SH-SY5Y (cell line): ENCODE results near the gene LRRC23.

Experiments used
- GATA2 ChIP-seq: IDR thresholded peaks from 2 replicates; pipeline ENCODE4 v1.6.1; 2011; ENCODE audit warnings: mild to moderate bottlenecking, low read depth, low read length
- GATA3 ChIP-seq: IDR thresholded peaks from 2 replicates; pipeline ENCODE4 v1.6.1; 2011; ENCODE audit warnings: low read depth, mild to moderate bottlenecking, low read length, moderate library complexity

The LRRC23 gene

DNA sequence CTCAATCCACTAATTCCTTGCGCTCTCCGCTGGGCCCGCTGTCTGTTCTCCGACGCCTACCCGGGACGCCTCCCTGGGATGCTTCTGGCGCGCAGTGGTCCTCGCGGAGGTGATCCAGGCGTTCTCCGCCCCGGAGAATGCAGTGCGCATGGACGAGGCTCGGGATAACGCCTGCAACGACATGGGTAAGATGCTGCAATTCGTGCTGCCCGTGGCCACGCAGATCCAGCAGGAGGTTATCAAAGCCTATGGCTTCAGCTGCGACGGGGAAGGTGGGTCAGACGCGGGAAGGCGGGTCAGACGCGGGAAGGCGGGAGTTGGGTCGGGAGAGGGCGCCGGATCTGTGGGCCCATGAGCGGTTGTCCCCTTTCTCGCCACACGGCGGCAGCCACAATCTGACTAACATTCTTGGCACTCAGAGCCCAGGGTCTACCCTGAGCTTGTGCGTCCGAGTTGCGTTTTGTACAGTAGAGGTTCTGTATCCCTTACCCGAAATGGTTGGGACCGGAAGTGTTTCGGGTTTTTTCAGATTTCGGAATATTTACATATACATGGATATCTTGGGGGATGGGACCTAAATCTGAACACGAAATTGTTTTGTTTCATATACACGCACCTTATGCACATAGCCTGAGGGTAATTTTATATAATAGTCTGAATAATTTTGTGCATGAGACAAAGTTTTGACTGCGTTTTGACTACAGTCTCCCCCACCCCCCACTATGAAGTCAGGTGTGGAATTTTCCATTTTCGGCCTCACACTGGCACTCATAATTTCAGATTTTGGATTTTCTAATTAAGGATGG lies 40.0 kb downstream of the LRRC23 start:
- TF ChIP-seq GATA3 (no peak), GATA2 (no peak)

DNA sequence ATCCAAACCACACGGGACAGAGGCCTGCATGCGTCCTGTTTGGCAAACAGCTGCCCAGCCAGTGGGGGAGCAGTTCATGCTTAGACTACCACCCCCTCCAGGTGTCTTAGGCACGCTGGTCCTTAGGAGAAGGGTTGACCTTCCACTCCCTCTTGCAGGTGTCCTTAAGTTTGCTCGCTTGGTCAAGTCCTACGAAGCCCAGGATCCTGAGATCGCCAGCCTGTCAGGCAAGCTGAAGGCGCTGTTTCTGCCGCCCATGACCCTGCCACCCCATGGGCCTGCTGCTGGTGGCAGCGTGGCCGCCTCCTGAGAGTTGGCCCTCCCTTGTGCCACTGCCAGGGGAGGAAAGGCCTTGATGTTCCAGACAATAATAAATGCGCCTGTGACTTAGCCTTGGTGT lies 41.0 kb downstream of the LRRC23 start:
- TF ChIP-seq GATA2, result no peak
- no peak for TF ChIP-seq GATA3

DNA sequence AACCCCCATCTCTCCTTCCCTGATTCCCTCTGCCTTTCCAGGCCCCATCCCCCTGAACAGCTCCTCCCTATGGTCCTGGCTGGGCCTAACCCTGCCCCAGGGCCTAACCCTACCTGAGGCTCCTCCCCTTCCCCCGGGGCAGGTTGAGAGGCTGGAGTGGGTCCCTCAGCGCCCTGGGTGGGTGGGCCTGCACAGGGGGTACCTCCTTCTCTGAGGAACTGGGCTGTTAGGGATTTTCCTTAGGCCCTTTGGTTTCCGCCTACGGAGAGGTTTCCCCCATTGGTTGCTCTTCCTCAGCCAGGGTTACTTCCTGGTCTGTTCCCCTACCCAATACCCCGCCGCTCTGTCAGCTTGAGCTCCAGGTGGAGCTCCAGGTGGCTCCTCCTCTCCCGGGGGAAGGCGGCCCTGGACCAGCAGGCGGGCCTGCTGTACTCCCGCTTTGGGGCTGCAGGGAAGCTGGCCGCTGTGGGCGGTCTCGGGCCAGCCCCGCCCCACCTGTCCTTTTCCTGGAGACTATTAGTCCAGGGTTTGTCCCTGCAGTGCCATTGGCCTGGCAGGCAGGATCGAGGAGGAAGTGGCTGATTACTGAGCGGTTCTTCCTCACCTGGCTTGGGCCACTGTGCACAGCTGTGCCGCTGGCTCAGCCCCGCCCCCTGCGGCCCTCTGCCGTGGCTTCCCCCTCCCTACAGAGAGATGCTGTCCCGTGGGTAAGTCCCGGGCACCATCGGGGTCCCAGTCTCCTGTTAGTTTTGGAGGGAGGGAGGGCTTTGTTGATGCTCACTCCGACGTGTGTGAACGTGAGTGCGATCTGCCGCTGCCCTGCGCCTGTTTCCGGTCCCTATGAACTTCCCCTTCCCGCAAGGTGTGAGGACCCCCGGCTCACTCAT lies 41.7 kb downstream of the LRRC23 start:
- TF ChIP-seq GATA3 (no peak), GATA2 (no peak)

DNA sequence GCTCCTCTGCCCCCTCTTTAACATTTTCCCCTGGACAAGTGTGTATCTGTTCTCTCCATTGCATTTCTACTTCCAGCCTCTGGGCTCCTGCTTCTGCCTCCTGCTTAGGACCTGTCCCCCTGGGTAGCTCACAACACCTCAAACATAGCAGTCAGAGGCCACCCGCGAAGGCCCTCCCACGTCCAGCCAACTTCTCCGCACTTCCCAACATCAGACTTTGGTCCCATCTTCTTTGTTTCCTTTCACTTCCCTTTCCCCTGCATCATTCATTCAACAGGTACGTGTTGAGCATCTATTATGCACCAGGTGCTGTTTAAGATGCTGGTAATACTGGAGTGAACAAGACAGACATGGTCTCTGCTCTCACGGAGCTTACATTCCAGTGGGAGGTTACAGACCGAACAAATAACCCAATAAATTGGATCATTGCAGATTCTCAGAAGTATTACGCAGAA lies 42.3 kb downstream of the LRRC23 start:
- TF ChIP-seq GATA3, result no peak

DNA sequence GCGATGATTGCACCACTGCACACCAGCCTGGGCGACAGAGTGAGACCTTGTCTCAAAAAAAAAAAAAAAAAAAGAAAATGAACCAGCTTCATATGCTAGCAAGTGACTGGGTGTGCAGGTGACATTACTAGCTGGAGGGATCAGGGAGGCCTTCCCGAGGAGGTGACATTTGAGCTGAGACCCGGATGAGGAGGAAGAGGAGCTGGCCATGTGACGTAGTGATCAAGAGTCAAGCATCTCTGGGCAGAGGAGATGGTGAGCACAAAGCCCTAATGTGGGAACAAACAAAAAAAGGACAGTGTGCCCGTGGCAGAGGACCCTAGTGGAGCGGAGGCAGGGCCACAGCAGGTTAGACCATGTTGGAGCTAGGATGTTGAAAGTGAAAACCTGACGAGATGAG lies 43.0 kb downstream of the LRRC23 start:
- TF ChIP-seq GATA3, result no peak
- TF ChIP-seq GATA2, result no peak

DNA sequence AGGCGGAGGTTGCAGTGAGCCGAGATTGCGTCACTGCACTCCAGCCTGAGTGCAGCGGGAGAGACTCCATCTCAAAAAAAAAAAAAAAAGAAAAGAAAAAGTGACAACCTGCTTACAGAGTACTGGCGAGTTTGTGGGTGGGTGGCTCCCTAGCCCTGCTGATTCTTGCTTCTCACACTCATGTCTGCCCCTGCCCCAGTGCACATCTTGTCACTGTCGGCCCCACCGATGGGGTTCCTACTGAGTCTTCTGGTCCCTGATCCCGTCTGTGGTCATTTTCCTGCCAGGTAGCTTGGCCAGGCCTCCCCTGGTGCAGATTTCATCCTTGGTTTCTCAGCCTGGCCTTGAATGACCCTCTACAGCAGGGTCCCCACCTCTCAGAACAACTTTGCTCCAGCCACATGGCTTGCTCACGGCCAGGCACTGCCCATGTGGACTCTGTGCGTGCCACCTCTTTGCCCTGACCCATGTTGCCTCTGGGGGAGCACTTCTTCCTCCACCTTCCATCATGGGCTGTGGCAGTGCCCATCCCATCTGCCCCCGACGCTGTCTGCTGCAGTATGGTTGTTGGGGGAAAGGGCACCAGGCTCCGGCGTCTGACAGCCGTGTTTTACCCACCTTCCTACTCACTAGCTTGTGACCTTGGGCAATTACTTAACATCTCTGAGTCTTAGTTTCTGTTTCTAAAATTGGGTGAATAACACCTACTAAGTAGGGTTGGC lies 44.4 kb downstream of the LRRC23 start:
- no peak for TF ChIP-seq GATA2
- TF ChIP-seq GATA3, result no peak

DNA sequence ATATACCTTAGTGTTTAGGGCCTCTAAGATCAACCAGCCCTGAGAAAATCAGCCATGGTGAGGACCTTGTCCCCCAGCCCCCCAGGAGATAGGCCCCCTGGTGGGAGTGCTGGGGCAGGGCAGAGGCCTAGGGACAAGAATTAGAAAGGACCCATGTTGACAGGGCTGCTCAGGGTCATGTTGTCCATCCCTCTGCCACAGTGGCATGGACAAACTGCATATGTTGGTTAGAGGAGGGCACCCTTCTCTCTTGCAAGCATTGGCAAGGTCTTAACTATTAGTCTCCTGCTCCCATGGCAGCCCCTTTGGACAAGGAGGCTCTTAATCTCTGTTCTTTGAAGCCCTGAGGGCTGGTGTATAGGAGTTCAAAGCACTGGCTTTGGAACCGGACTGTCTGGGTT lies 45.8 kb downstream of the LRRC23 start:
- TF ChIP-seq GATA3 (no peak), GATA2 (no peak)

DNA sequence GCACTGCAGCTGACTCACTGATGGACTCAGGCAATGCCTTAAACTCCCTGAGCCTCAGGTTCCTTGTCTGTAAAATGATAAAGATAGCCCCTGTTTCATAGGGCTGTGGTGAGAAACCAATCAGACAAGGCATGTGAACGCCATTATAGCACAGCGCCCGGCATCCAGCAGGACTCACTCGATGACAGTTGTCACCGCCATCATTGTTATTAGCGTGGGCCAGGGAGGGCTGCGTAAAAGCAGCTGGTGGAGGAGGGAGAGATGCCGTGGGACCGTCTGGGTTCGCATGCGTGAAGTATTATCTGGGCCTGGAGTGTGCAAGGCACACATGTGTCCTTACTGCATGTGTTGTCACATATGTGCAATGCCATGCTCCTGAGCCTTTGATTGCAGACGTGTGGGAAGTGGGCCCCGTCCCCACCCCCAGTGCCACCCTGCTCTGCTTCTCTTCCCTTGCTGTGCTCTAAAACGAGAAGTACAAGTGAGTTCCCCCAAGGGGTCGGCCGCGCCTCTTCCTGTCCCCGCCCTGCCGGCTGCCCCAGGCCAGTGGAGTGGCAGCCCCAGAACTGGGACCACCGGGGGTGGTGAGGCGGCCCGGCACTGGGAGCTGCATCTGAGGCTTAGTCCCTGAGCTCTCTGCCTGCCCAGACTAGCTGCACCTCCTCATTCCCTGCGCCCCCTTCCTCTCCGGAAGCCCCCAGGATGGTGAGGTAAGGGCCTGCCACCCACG lies 46.4 kb downstream of the LRRC23 start, which contains the start of gene PTPN6:
TSS of gene PTPN6 (plus strand) at position 546 of the 730 bp plus-strand sequence. CDS start at position 703, 157 bp downstream.
- TF ChIP-seq GATA3 (no peak), GATA2 (no peak)

DNA sequence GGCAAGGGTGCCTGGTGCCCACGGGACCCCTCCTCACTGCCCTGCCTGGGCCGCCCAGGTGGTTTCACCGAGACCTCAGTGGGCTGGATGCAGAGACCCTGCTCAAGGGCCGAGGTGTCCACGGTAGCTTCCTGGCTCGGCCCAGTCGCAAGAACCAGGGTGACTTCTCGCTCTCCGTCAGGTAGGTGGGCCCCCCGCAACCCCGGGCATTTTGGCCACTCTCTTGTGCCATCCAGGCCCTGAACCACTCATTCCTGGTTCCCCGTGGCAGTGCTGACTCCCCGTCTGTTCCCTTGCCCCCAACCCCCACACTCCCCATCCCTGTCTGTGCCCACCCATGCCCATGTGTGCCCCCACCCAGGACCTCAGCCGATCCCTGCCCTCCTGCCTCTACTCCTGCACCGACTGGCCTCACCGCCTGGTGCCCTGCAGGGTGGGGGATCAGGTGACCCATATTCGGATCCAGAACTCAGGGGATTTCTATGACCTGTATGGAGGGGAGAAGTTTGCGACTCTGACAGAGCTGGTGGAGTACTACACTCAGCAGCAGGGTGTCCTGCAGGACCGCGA lies 47.0 kb downstream of the LRRC23 start:
- TF ChIP-seq GATA3 (no peak), GATA2 (no peak)

DNA sequence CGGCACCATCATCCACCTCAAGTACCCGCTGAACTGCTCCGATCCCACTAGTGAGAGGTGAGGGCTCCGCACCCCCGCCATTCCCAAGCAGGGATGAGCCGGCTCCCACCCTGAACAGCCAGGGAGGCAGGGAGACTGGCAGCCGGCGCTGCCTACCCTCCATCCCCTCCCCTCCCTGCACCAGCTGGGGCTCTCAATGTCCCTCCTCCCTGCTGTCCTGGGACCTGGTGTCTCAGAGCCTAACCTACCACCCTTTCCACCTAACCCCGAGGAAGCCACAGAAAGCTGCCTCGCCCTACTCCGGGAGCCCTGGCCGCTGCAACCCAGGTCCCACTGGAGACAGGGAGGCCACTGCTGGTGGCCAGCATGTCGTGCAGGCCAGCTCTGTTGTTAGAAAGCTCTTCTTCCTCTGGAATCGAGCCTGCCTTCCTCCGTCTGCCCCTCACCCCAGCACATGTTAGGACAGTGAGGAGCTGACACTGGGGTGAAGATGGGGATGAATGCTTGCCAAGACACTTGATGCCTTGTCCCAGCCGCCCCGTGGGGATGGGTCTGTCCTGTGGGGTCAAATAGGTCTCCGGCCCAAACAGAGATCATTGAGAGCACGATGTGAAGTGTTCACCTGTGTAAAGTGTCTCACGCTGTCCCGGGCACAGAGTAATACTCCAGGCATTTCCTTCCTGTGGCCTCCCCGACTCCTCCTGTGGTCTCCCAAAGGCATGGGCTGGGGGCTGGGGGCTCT lies 47.7 kb downstream of the LRRC23 start:
- TF ChIP-seq GATA2 (no peak), GATA3 (no peak)

DNA sequence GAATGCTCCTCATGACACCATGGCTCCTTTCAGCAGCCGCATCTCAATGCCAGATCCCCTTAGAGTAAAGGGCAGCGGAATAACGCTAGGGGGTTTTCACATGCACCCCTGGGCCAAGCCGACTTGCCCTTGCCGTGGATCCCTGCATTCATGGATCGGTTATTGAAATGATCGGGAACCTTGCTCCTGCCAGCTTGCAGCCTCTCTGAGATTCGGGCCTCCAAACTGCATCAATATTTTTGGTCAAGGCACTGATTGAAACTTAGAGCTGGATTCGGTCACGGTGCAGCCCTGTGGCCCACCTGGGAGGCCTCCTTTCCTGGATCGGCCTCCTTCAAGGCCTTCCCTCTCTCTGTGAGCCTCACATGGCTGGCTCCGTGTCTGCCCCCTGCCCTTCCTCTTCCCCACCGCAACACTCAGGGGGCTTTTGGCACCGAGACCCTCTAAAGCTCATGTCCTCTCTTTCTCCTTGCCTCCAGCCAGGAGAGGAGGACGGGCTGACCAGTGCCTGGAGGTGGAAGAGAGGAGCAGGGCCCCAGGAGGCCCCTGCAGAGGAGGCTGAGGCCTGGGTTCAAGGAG lies 48.3 kb downstream of the LRRC23 start:
- TF ChIP-seq GATA2, result no peak
